Mucosa of descending colon (tissue), 3 donors: ENCODE results near the gene ZDBF2. TPM values are rescaled to one million over a fixed set of nuclear protein-coding genes. Genes with fewer than 3 reads are reported as not detected.

Source experiments
- ATAC-seq: fragments of 200-7000 bp; cut with Tn5 transposase; one replicate; pipeline ENCODE4 v1.9.1; 2020; ENCODE audit warnings: mild to moderate bottlenecking, moderate library complexity
- DNase-seq, 3 donors: peaks; one replicate each; pipeline ENCODE4 v3.0.0-alpha.2; 2020
- H3K36me3 ChIP-seq: fragments of 200-600 bp; one replicate; pipeline ENCODE4 v1.8.0; 2021; ENCODE audit warnings: low read depth, mild to moderate bottlenecking
- H3K4me1 ChIP-seq: fragments of 200-600 bp; one replicate; pipeline ENCODE4 v1.8.0; 2021; ENCODE audit warnings: low read depth, mild to moderate bottlenecking
- H3K4me3 ChIP-seq: fragments of 200-600 bp; one replicate; pipeline ENCODE4 v1.8.0; 2021; ENCODE audit warnings: mild to moderate bottlenecking
- H3K9me3 ChIP-seq: fragments of 200-600 bp; one replicate; pipeline ENCODE4 v1.8.0; 2021; ENCODE audit warnings: mild to moderate bottlenecking
- CTCF ChIP-seq: fragments of 200-600 bp; IDR thresholded peaks from one replicate; pipeline ENCODE4 v1.8.0; 2022; ENCODE audit warnings: antibody characterized with exemption, mild to moderate bottlenecking
- intact Hi-C, 2 donors: fragments of 100-400 bp; cut with DNase I in 1 of 2; cut with micrococcal nuclease in 1 of 2; formaldehyde crosslinking; loops; one replicate each; pipeline versions ENCODE4 v1.11.0 to v1.11.1; 2022; cut with DNase I, micrococcal nuclease
- total RNA-seq, 3 donors: library from RNA; stranded (reverse); fragmentation: NEBNext Ultra II Directional in 2 of 3; extraction: Animal tissue kit (Norgen Biotek cat#: 25700) in 2 of 3; gene quantifications; one replicate each; pipeline versions ENCODE4 v1.2.1 to v1.2.4, GENCODE V29; 2021 to 2023
- donor health status: DM: no; HTN: no; CAD: no; lungs with moderate emphysema.
- donor health status: DM: no; HTN: no; CAD: no.
- donor health status: DM: no; HTN: yes; CAD: no.

The ZDBF2 gene
- total RNA-seq, 3 donors from 2014 or later = 3.9 to 18.3 (median 3.9) TPM

- no peaks in the 10 kb centered on the region for H3K36me3 ChIP-seq
- no peak for TF ChIP-seq CTCF
- intact Hi-C loops = no loop called here
- H3K9me3 ChIP-seq = no peaks in the 10 kb centered on the region
- H3K4me1 ChIP-seq = no peaks in the 10 kb centered on the region
- no peak for DNase-seq
- H3K4me3 ChIP-seq = no peak overlapping the region
- ATAC-seq = no peak
Observed at GRCh38 chr2:206231669-206232286, 42.7 kb upstream of the ZDBF2 start.

GRCh38 chr2:206232287-206233035 lies 42.0 kb upstream of the ZDBF2 start:
- DNase-seq (no peak), ATAC-seq (no peak)
- Histone ChIP-seq H3K4me3 (no peak overlapping the region), H3K4me1 (no peaks in the 10 kb centered on the region), H3K36me3 (no peaks in the 10 kb centered on the region), H3K9me3 (no peaks in the 10 kb centered on the region)
- no peak for TF ChIP-seq CTCF
- intact Hi-C loops = no loop called here

GRCh38 chr2:206239157-206239556 lies 35.3 kb upstream of the ZDBF2 start:
- ATAC-seq = no peak
- H3K36me3 ChIP-seq = no peaks in the 10 kb centered on the region
- DNase-seq = no peak
- no peaks in the 10 kb centered on the region for H3K9me3 ChIP-seq
- intact Hi-C loops = no loop called here
- no peak for TF ChIP-seq CTCF
- H3K4me1 ChIP-seq = no peaks in the 10 kb centered on the region
- no peak overlapping the region for H3K4me3 ChIP-seq

- Histone ChIP-seq H3K9me3 (no peaks in the 10 kb centered on the region), H3K36me3 (no peaks in the 10 kb centered on the region), H3K4me3 (no peak overlapping the region), H3K4me1 (no peaks in the 10 kb centered on the region)
- no peak for TF ChIP-seq CTCF
- no peak for ATAC-seq
- intact Hi-C loops = no loop called here
- DNase-seq = no peak
Observed at GRCh38 chr2:206240327-206240726, 34.1 kb upstream of the ZDBF2 start.

GRCh38 chr2:206241736-206242135 lies 32.7 kb upstream of the ZDBF2 start:
- intact Hi-C loops = no loop called here
- ATAC-seq (no peak), DNase-seq (no peak)
- no peak for TF ChIP-seq CTCF
- Histone ChIP-seq H3K36me3 (no peaks in the 10 kb centered on the region), H3K4me3 (no peak overlapping the region), H3K4me1 (no peaks in the 10 kb centered on the region), H3K9me3 (no peaks in the 10 kb centered on the region)
